Measurements from ENCODE around the gene FRYL. TPM values are rescaled to one million over a fixed set of nuclear protein-coding genes. Genes with fewer than 3 reads are reported as not detected.

The FRYL gene
- total RNA-seq, 1 experiment from 2014 or later, result 43.1 TPM

DNA sequence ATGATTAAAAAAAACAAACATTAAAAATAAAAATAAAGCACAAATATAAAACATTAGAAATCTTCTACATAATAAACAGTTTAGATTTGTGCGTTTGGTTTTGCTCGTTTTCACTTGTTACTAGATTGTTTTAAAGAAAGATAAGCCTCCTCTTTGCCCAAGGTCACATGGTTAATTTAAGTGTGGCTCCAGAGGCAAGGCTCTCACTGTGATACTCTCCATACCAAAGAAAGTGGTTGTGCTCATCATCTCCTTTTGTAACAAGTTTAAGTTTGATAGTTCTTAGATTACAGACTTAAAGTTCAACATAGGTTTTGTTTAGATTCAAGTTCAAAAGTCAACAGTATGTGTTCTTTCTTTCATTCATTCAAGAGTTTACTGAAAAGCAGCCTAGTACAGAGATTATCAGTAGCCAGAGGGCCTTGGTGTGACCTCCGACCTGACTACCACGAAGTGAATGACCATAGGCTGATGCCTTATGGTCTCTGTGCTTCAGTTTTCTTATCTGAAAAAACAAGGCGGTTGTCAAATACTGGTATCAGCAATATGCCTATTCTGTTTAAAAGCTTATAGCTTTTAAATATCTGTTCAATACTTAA is 156.8 kb downstream of the FRYL start:
- Histone ChIP-seq H3K27ac (ENCODE audit: low read depth, low read length, poor library complexity, severe bottlenecking) (no peak overlapping the region), H3K27me3 (replicated peaks; ENCODE audit: insufficient read depth, low read depth, low read length, poor library complexity) (no peaks in the 10 kb centered on the region), H3K9me3 (ENCODE audit: low read depth, low read length, poor library complexity, severe bottlenecking) (no peaks in the 10 kb centered on the region), H3K4me3 (ENCODE audit: low read depth, low read length, poor library complexity, severe bottlenecking) (no peak overlapping the region), H3K4me1 (ENCODE audit: insufficient read depth, low read length, poor library complexity, severe bottlenecking) (no peaks in the 10 kb centered on the region), H3K36me3 (ENCODE audit: insufficient read depth, low read length, poor library complexity, severe bottlenecking) (no peaks in the 10 kb centered on the region)
- BruUV-seq (replicated peaks), result no TSS peak
- DNase-seq (ENCODE audit: low spot score), result no peak
- TF ChIP-seq CTCF (conservative IDR thresholded peaks at IDR 0.05; ENCODE audit: low read depth, low read length) (no peak), EZH2 (IDR thresholded peaks at IDR 0.05; ENCODE audit: borderline replicate concordance, low read depth, low read length, poor library complexity, severe bottlenecking) (no peak)
- CTCF ChIA-PET, result no interaction called here
- intact Hi-C loops (cut with micrococcal nuclease; ENCODE audit: unreplicated experiment), result no loop called here
- POLR2A ChIA-PET (ENCODE audit: low non-redundant PET), result interaction anchor here (0.6 kb wide), 1 partner anchor 653 kb away, joined by 4 read pairs; no protein-coding TSS in a partner anchor

DNA sequence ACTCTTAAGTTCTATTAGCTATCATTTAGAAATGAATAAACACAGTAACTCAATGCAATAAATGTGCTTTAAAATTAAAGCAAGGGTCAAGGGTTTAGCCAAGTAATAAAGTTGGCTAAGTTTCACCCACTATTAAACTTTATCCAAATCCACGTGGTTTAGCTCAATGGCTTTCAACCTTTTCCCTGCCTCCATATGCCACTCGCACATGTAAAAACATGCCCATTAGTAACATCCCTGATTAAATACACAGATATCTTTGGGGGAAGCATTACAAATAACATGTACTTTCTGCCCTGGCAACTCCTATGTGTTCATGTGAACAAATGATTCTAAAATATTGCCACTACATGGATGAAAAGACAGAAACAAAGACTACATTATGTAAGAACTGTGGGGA is 159.2 kb downstream of the FRYL start:
- no peak overlapping the region for H3K27ac ChIP-seq (ENCODE audit: low read depth, low read length, poor library complexity, severe bottlenecking)
- TF ChIP-seq CTCF (conservative IDR thresholded peaks at IDR 0.05; ENCODE audit: low read depth, low read length), result no peak
- TF ChIP-seq EZH2 (IDR thresholded peaks at IDR 0.05; ENCODE audit: borderline replicate concordance, low read depth, low read length, poor library complexity, severe bottlenecking), result no peak
- H3K4me3 ChIP-seq (ENCODE audit: low read depth, low read length, poor library complexity, severe bottlenecking), result no peak overlapping the region
- H3K36me3 ChIP-seq (ENCODE audit: insufficient read depth, low read length, poor library complexity, severe bottlenecking), result no peaks in the 10 kb centered on the region
- H3K4me1 ChIP-seq (ENCODE audit: insufficient read depth, low read length, poor library complexity, severe bottlenecking), result no peaks in the 10 kb centered on the region
- POLR2A ChIA-PET (ENCODE audit: low non-redundant PET), result no interaction called here
- DNase-seq (ENCODE audit: low spot score), result no peak
- no TSS peak for BruUV-seq (replicated peaks)
- intact Hi-C loops (cut with micrococcal nuclease; ENCODE audit: unreplicated experiment), result no loop called here
- H3K9me3 ChIP-seq (ENCODE audit: low read depth, low read length, poor library complexity, severe bottlenecking), result no peaks in the 10 kb centered on the region
- CTCF ChIA-PET, result no interaction called here
- H3K27me3 ChIP-seq (replicated peaks; ENCODE audit: insufficient read depth, low read depth, low read length, poor library complexity), result no peaks in the 10 kb centered on the region

GRCh38 chr4:48620093-48620492 is 160.0 kb downstream of the FRYL start:
- ChIA-PET CTCF (no interaction called here), POLR2A (ENCODE audit: low non-redundant PET) (no interaction called here)
- Histone ChIP-seq H3K27ac (ENCODE audit: low read depth, low read length, poor library complexity, severe bottlenecking) (no peak overlapping the region), H3K27me3 (replicated peaks; ENCODE audit: insufficient read depth, low read depth, low read length, poor library complexity) (no peaks in the 10 kb centered on the region), H3K9me3 (ENCODE audit: low read depth, low read length, poor library complexity, severe bottlenecking) (no peaks in the 10 kb centered on the region), H3K4me1 (ENCODE audit: insufficient read depth, low read length, poor library complexity, severe bottlenecking) (no peaks in the 10 kb centered on the region), H3K36me3 (ENCODE audit: insufficient read depth, low read length, poor library complexity, severe bottlenecking) (no peaks in the 10 kb centered on the region), H3K4me3 (ENCODE audit: low read depth, low read length, poor library complexity, severe bottlenecking) (no peak overlapping the region)
- BruUV-seq (replicated peaks), result no TSS peak
- TF ChIP-seq EZH2 (IDR thresholded peaks at IDR 0.05; ENCODE audit: borderline replicate concordance, low read depth, low read length, poor library complexity, severe bottlenecking) (no peak), CTCF (conservative IDR thresholded peaks at IDR 0.05; ENCODE audit: low read depth, low read length) (no peak)
- intact Hi-C loops (cut with micrococcal nuclease; ENCODE audit: unreplicated experiment), result no loop called here
- DNase-seq (ENCODE audit: low spot score), result no peak

Measured in A673 (cell line).